Mesendoderm (in vitro differentiated cells): ENCODE data around the gene RXFP1.

Experiments
- DNase-seq: peaks from one replicate; pipeline ENCODE4 v3.0.0; 2013
- H2AK5ac ChIP-seq: 2 replicates; pipeline ENCODE4 v1.6.1; 2013; ENCODE audit warnings: low read length, inconsistent platforms
- H2BK120ac ChIP-seq: 2 replicates; pipeline ENCODE4 v1.6.1; 2013; ENCODE audit warnings: low read depth, mild to moderate bottlenecking, low read length, moderate library complexity, mixed read lengths
- H2BK15ac ChIP-seq: replicated peaks from 2 replicates; pipeline ENCODE4 v1.6.1; 2013; ENCODE audit warnings: low read depth, mild to moderate bottlenecking, moderate library complexity
- H2BK5ac ChIP-seq: 2 replicates; pipeline ENCODE4 v1.6.1; 2013; ENCODE audit warnings: low read length, inconsistent platforms
- H3K18ac ChIP-seq: 2 replicates; pipeline ENCODE4 v1.6.1; 2013; ENCODE audit warnings: mild to moderate bottlenecking, low read length, mixed read lengths
- H3K23ac ChIP-seq: one replicate; pipeline ENCODE4 v1.6.1; 2013; ENCODE audit warnings: low read length
- H3K27ac ChIP-seq: 2 replicates; pipeline ENCODE4 v1.5.1; 2013; ENCODE audit warnings: low read depth, mild to moderate bottlenecking, inconsistent platforms, low read length, moderate library complexity
- H3K27me3 ChIP-seq: 2 replicates; pipeline ENCODE4 v1.6.1; 2013; ENCODE audit warnings: low read length, control low read depth, mild to moderate bottlenecking, inconsistent platforms; ENCODE audit not compliant: insufficient read depth, poor library complexity
- H3K36me3 ChIP-seq: 2 replicates; pipeline ENCODE4 v1.6.1; 2013; ENCODE audit warnings: low read length, inconsistent platforms; ENCODE audit not compliant: control insufficient read depth, insufficient read depth
- H3K4ac ChIP-seq: one replicate; pipeline ENCODE4 v1.6.1; 2013; ENCODE audit warnings: low read depth, mild to moderate bottlenecking, low read length, moderate library complexity
- H3K4me1 ChIP-seq: 2 replicates; pipeline ENCODE4 v1.6.1; 2013; ENCODE audit warnings: low read depth, low read length, inconsistent platforms; ENCODE audit not compliant: control insufficient read depth
- H3K4me2 ChIP-seq: 2 replicates; pipeline ENCODE4 v1.6.1; 2013; ENCODE audit warnings: low read length
- H3K4me3 ChIP-seq: 2 replicates; pipeline ENCODE4 v1.5.1; 2013; ENCODE audit warnings: mild to moderate bottlenecking, low read length
- H3K56ac ChIP-seq: one replicate; pipeline ENCODE4 v1.6.1; 2013; ENCODE audit warnings: low read length
- H3K79me1 ChIP-seq: 2 replicates; pipeline ENCODE4 v1.6.1; 2013; ENCODE audit warnings: low read length, inconsistent platforms
- H3K79me2 ChIP-seq: 2 replicates; pipeline ENCODE4 v1.6.1; 2013; ENCODE audit warnings: mild to moderate bottlenecking, low read length; ENCODE audit not compliant: control insufficient read depth, insufficient read depth
- H3K9ac ChIP-seq: 2 replicates; pipeline ENCODE4 v1.6.1; 2013; ENCODE audit warnings: low read length, inconsistent platforms
- H4K5ac ChIP-seq: one replicate; pipeline ENCODE4 v1.6.1; 2013; ENCODE audit warnings: low read length
- H4K8ac ChIP-seq: one replicate; pipeline ENCODE4 v1.6.1; 2013; ENCODE audit warnings: low read depth, mild to moderate bottlenecking, control low read depth, low read length, moderate library complexity
- WGBS: extraction: QIAGEN DNeasy Blood & Tissue Kit; methylation state at CpG from one replicate; pipeline ENCODE4 v1.1.7; 2013; ENCODE audit warnings: low lambda C conversion rate, missing lambda C conversion rate; ENCODE audit not compliant: insufficient coverage; ENCODE audit errors: extremely low coverage; 5-methylcytosine and 5-hydroxymethylcytosine counted together

Gene RXFP1

DNA sequence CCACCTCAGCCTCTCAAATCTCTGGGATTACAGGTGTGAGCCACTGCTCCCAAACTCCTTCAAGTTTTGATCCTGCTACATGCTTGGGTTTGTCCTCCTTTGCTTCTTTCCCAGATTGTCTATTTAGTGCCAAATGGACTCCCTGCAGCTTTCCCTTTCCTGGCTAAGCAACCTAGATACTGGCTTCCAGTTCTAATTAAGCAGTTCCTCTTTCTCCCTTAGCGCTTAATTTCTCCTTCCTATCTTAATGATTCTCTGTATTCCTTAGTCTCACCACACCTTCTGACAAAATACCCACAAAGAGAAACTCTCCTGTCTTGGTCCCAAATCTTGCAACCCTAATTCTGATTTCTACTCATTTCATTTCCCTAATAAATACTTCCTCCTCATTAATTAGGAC is 7.8 kb downstream of the RXFP1 start:
- no peak for DNase-seq
- Histone ChIP-seq H3K36me3 (no peaks in the 10 kb centered on the region), H3K56ac (no peak overlapping the region), H2BK5ac (no peak overlapping the region), H3K4me3 (no peak overlapping the region), H3K4me2 (no peak overlapping the region), H3K79me1 (no peaks in the 10 kb centered on the region), H2BK15ac (no peak overlapping the region), H3K27me3 (no peaks in the 10 kb centered on the region), H4K8ac (no peak overlapping the region), H3K4ac (no peak overlapping the region), H3K27ac (no peak overlapping the region), H3K9ac (no peak overlapping the region), H2AK5ac (no peak overlapping the region), H3K4me1 (no peaks in the 10 kb centered on the region), H2BK120ac (no peak overlapping the region), H3K18ac (no peak overlapping the region), H4K5ac (no peak overlapping the region), H3K79me2 (no peaks in the 10 kb centered on the region), H3K23ac (no peak overlapping the region)
- WGBS: no CpG with 5 or more reads among the region's 1 CpG

DNA sequence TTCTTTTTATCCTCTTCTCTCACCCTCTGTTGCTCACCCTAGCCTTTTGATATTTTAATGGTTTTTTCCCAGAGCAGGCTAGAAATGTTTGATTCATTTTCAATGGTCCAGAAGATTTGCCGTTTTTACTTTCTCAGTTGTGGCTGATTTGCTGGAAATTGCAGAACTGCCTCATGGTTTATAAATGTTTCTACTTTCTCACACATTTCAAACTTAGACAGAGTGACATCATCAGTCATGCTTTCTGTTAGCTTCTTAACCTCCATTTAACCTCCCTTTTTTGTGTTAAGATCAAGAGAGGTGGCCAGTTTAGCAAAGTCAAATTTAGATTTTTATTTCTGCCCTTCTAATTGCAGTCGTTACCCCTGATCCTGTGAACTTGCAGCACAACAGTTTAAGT is 8.7 kb downstream of the RXFP1 start:
- Histone ChIP-seq H3K4ac (no peak overlapping the region), H3K27ac (no peak overlapping the region), H3K18ac (no peak overlapping the region), H3K36me3 (no peaks in the 10 kb centered on the region), H3K4me2 (no peak overlapping the region), H3K79me1 (no peaks in the 10 kb centered on the region), H2BK5ac (no peak overlapping the region), H3K4me3 (no peak overlapping the region), H2AK5ac (no peak overlapping the region), H3K4me1 (no peaks in the 10 kb centered on the region), H3K27me3 (no peaks in the 10 kb centered on the region), H2BK15ac (no peak overlapping the region), H3K56ac (no peak overlapping the region), H2BK120ac (no peak overlapping the region), H3K23ac (no peak overlapping the region), H4K8ac (no peak overlapping the region), H4K5ac (no peak overlapping the region), H3K9ac (no peak overlapping the region), H3K79me2 (no peaks in the 10 kb centered on the region)
- WGBS: no CpG with 5 or more reads among the region's 2 CpGs
- no peak for DNase-seq

DNA sequence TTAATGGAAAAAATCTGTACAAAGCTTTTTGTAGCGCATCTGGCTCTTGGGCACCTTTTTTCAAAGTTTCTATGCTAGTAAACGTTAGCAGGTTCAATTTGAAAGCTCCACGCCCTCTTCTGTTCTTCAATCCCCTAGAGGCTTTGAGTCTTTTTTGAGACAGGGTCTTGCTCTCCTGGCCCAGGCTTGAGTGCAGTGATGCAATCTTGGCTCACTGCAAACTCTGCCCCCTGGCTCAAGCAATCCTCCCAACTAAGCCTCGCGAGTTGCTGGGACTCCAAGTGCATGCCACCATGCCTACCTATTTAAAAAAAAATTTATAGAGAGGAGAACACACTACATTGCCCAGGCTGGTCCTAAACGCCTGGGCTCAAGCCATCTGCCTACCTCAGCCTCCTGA is 9.2 kb downstream of the RXFP1 start:
- Histone ChIP-seq H2BK120ac (no peak overlapping the region), H2BK5ac (no peak overlapping the region), H3K27me3 (no peaks in the 10 kb centered on the region), H4K5ac (no peak overlapping the region), H3K18ac (no peak overlapping the region), H3K4me1 (no peaks in the 10 kb centered on the region), H2AK5ac (no peak overlapping the region), H3K4me2 (no peak overlapping the region), H3K79me1 (no peaks in the 10 kb centered on the region), H3K9ac (no peak overlapping the region), H3K27ac (no peak overlapping the region), H4K8ac (no peak overlapping the region), H3K36me3 (no peaks in the 10 kb centered on the region), H3K56ac (no peak overlapping the region), H3K4ac (no peak overlapping the region), H2BK15ac (no peak overlapping the region), H3K23ac (no peak overlapping the region), H3K79me2 (no peaks in the 10 kb centered on the region), H3K4me3 (no peak overlapping the region)
- no peak for DNase-seq
- no CpG with 5 or more reads among the region's 6 CpGs for WGBS

DNA sequence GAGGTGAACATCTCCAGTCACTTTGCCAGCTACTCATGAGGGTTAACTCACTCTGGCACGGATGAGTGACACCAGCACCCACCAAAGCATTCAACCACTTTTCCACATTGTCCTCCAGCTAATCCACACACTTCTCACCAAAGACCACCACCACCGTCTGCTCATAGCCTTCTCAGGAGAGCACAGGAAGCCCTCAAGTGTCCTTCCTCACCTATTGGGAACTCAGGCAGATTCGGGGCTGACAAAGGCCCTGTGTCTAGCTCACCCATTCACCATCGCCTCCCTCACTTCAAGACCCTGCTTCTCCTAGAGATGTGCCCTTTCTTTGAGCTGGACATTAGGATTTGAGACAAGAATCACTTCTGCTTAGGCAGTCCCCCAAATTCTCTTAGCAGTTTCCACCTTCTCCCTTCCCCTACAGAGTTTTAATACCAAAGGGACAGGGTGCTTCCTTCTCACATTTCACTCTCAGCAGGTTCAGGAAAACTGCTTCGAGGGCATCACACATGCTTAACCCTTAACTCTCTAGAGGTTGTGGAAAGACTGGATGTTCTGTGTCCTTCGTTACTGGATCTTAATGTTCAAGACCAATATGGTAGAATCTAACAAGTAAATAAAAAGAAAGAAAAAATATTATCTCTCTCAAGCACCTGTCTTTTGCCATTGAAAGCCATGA is 11.0 kb downstream of the RXFP1 start:
- Histone ChIP-seq H2BK5ac (no peak overlapping the region), H3K27ac (no peak overlapping the region), H3K27me3 (no peaks in the 10 kb centered on the region), H4K5ac (no peak overlapping the region), H3K4me2 (no peak overlapping the region), H3K4ac (no peak overlapping the region), H3K36me3 (no peaks in the 10 kb centered on the region), H3K4me3 (no peak overlapping the region), H3K79me1 (no peaks in the 10 kb centered on the region), H3K9ac (no peak overlapping the region), H3K79me2 (no peaks in the 10 kb centered on the region), H3K18ac (no peak overlapping the region), H4K8ac (no peak overlapping the region), H2AK5ac (no peak overlapping the region), H2BK120ac (no peak overlapping the region), H3K23ac (no peak overlapping the region), H2BK15ac (no peak overlapping the region), H3K4me1 (no peaks in the 10 kb centered on the region), H3K56ac (no peak overlapping the region)
- no CpG with 5 or more reads among the region's 6 CpGs for WGBS
- no peak for DNase-seq

DNA sequence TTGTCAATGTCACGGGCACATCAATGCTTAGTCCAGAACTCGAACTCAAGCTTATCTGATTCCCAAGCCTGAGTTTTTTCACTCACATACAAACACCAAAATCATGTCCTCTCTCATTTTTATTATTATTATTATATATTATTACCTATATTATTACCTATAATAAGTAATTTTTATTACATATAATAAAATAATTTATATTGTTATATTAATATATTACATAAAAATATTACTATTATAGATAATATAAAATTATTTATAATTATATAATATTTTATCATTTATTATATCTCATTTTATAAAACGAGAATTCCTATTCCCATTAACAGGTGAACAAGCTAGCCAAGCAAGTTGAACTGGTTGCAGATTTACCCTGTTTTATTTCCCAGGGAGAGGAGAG is 13.0 kb downstream of the RXFP1 start:
- no peak overlapping the region for H4K8ac ChIP-seq
- no peak overlapping the region for H2BK120ac ChIP-seq
- no peak overlapping the region for H2BK5ac ChIP-seq
- H3K36me3 ChIP-seq: no peaks in the 10 kb centered on the region
- no peaks in the 10 kb centered on the region for H3K4me1 ChIP-seq
- no peak overlapping the region for H3K56ac ChIP-seq
- no peak overlapping the region for H3K4me2 ChIP-seq
- H3K79me1 ChIP-seq: no peaks in the 10 kb centered on the region
- no peak overlapping the region for H3K9ac ChIP-seq
- no peak for DNase-seq
- H3K79me2 ChIP-seq: no peaks in the 10 kb centered on the region
- no peak overlapping the region for H2BK15ac ChIP-seq
- H2AK5ac ChIP-seq: no peak overlapping the region
- H3K18ac ChIP-seq: no peak overlapping the region
- no peak overlapping the region for H3K27ac ChIP-seq
- no peak overlapping the region for H3K4me3 ChIP-seq
- no CpG with 5 or more reads among the region's 3 CpGs for WGBS
- H3K4ac ChIP-seq: no peak overlapping the region
- no peak overlapping the region for H4K5ac ChIP-seq
- H3K23ac ChIP-seq: no peak overlapping the region
- H3K27me3 ChIP-seq: no peaks in the 10 kb centered on the region

DNA sequence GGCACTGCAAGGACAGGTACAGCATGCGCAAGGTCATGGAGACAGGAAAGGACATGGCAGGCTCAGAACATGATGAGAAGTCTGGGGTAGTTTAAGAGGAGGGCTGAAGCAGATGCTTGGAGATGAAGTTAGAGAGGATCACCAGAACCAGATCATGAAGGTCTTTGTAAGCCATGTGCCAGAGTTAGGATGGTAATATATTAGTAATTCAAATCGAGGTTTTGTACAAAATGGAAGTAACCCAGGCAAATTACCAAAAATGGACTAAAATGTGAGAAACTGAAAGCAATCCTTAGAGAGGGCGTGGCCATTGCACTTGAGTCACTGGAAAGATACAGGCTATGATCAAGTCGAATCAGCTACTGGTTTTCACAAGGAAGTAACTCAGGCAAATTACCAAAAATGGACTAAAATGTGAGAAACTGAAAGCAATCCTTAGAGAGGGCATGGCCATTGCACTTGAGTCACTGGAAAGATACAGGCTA is 13.5 kb downstream of the RXFP1 start:
- no peak overlapping the region for H3K4me3 ChIP-seq
- no peak overlapping the region for H4K8ac ChIP-seq
- no peak overlapping the region for H2BK15ac ChIP-seq
- H3K27me3 ChIP-seq: no peaks in the 10 kb centered on the region
- no CpG with 5 or more reads among the region's 4 CpGs for WGBS
- H3K23ac ChIP-seq: no peak overlapping the region
- no peak overlapping the region for H2BK120ac ChIP-seq
- H3K27ac ChIP-seq: no peak overlapping the region
- no peak overlapping the region for H2AK5ac ChIP-seq
- H3K36me3 ChIP-seq: no peaks in the 10 kb centered on the region
- H2BK5ac ChIP-seq: no peak overlapping the region
- no peak overlapping the region for H4K5ac ChIP-seq
- no peaks in the 10 kb centered on the region for H3K79me1 ChIP-seq
- no peak overlapping the region for H3K56ac ChIP-seq
- no peak overlapping the region for H3K9ac ChIP-seq
- H3K4me1 ChIP-seq: no peaks in the 10 kb centered on the region
- H3K79me2 ChIP-seq: no peaks in the 10 kb centered on the region
- no peak overlapping the region for H3K4ac ChIP-seq
- DNase-seq: no peak
- no peak overlapping the region for H3K4me2 ChIP-seq
- no peak overlapping the region for H3K18ac ChIP-seq
